Ishikawa (cell line): ENCODE measurements around the gene POLDIP2.

Experiments used
- CEBPB ChIP-seq: IDR thresholded peaks from 2 replicates; pipeline ENCODE4 v1.6.1; 2012
- CREB1 ChIP-seq: IDR thresholded peaks from 2 replicates; pipeline ENCODE4 v1.6.1; 2012; ENCODE audit warnings: low read depth
- EGR1 ChIP-seq: IDR thresholded peaks from 2 replicates; pipeline ENCODE4 v1.6.1; 2012
- EP300 ChIP-seq: IDR thresholded peaks from 2 replicates; pipeline ENCODE4 v1.6.1; 2012; ENCODE audit warnings: borderline replicate concordance
- FOXM1 ChIP-seq: IDR thresholded peaks from 2 replicates; pipeline ENCODE4 v1.6.1; 2012; ENCODE audit warnings: low read depth, borderline replicate concordance
- NFIC ChIP-seq: IDR thresholded peaks from 2 replicates; pipeline ENCODE4 v1.6.1; 2012
- RAD21 ChIP-seq: IDR thresholded peaks from 2 replicates; pipeline ENCODE4 v1.6.1; 2012; ENCODE audit warnings: low read depth
- TAF1 ChIP-seq: IDR thresholded peaks from 2 replicates; pipeline ENCODE4 v1.6.1; 2012; ENCODE audit warnings: low read depth, mild to moderate bottlenecking
- TCF12 ChIP-seq: IDR thresholded peaks from 2 replicates; pipeline ENCODE4 v1.6.1; 2012; ENCODE audit warnings: low read depth
- TEAD4 ChIP-seq: IDR thresholded peaks from 2 replicates; pipeline ENCODE4 v1.6.1; 2012
- YY1 ChIP-seq: IDR thresholded peaks from 2 replicates; pipeline ENCODE4 v1.6.1; 2012; ENCODE audit warnings: low read depth
- ZBTB7A ChIP-seq: IDR thresholded peaks from 2 replicates; pipeline ENCODE4 v1.6.1; 2012; ENCODE audit warnings: low read depth
- TF ChIP-seq, protein P1 (sequence below): IDR thresholded peaks from 2 replicates; pipeline ENCODE4 v1.6.1; 2012
- TF ChIP-seq, protein P2 (sequence below): IDR thresholded peaks from 2 replicates; pipeline ENCODE4 v1.6.1; 2012
- TF ChIP-seq, protein P3 (sequence below): IDR thresholded peaks from 2 replicates; pipeline ENCODE4 v1.6.1; 2012; ENCODE audit warnings: low read depth, mild to moderate bottlenecking

The POLDIP2 gene

DNA sequence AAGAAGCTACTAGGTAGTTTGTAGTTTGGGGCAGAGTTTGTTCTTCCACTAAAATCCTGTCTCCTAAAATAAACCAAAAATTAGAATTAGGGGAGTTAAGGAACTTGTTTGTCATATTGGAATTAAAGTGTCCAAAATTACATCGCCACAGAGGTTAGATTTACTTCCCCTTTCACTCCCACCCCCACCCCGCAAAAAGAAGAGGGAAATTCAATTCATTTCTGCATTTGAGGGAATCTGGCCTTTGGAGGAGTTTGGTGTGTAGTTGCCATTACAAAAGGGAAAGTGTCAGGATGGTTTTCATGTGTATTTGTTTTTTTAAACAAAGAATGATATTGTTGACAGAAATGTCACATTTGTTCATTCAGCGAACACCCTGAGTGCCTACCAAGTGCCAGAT is 32.5 kb downstream of the POLDIP2 start:
- TF ChIP-seq, protein P1, sequence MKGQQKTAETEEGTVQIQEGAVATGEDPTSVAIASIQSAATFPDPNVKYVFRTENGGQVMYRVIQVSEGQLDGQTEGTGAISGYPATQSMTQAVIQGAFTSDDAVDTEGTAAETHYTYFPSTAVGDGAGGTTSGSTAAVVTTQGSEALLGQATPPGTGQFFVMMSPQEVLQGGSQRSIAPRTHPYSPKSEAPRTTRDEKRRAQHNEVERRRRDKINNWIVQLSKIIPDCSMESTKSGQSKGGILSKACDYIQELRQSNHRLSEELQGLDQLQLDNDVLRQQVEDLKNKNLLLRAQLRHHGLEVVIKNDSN = no peak
- TF ChIP-seq, protein P2, sequence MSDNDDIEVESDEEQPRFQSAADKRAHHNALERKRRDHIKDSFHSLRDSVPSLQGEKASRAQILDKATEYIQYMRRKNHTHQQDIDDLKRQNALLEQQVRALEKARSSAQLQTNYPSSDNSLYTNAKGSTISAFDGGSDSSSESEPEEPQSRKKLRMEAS = no peak
- TF ChIP-seq YY1 (no peak), TAF1 (no peak), TCF12 (no peak), CEBPB (no peak), NFIC (no peak), RAD21 (no peak), EP300 (no peak), EGR1 (no peak), FOXM1 (no peak), TEAD4 (no peak), ZBTB7A (no peak), CREB1 (no peak)
- TF ChIP-seq, protein P3, sequence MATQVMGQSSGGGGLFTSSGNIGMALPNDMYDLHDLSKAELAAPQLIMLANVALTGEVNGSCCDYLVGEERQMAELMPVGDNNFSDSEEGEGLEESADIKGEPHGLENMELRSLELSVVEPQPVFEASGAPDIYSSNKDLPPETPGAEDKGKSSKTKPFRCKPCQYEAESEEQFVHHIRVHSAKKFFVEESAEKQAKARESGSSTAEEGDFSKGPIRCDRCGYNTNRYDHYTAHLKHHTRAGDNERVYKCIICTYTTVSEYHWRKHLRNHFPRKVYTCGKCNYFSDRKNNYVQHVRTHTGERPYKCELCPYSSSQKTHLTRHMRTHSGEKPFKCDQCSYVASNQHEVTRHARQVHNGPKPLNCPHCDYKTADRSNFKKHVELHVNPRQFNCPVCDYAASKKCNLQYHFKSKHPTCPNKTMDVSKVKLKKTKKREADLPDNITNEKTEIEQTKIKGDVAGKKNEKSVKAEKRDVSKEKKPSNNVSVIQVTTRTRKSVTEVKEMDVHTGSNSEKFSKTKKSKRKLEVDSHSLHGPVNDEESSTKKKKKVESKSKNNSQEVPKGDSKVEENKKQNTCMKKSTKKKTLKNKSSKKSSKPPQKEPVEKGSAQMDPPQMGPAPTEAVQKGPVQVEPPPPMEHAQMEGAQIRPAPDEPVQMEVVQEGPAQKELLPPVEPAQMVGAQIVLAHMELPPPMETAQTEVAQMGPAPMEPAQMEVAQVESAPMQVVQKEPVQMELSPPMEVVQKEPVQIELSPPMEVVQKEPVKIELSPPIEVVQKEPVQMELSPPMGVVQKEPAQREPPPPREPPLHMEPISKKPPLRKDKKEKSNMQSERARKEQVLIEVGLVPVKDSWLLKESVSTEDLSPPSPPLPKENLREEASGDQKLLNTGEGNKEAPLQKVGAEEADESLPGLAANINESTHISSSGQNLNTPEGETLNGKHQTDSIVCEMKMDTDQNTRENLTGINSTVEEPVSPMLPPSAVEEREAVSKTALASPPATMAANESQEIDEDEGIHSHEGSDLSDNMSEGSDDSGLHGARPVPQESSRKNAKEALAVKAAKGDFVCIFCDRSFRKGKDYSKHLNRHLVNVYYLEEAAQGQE = no peak

DNA sequence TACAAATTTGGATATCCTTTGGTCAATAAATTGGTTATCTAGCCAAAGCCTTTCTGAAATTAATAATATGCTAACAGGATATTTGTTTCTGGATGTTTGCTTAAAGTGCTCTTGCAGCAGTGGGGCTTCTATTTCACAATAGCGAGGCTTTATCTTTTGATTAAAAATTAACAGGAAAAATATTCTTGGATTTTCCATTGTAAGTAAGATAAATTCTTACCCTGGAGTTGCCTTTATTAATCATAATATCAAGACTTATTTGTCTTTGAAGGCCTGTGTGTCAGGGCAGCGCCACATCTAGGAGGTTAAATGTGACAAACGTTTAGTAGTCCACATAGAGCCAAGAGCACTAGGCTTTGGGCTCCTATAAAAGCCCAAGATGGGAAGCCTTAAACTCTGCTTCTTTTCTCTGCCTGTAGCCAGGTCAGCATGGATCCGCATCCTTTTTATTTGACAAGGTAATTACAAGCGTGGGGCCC is 33.0 kb downstream of the POLDIP2 start:
- TF ChIP-seq EGR1 (no peak), CEBPB (no peak), TEAD4 (no peak), RAD21 (no peak), TCF12 (no peak), CREB1 (no peak), FOXM1 (no peak), EP300 (no peak), YY1 (no peak), NFIC (no peak), TAF1 (no peak), ZBTB7A (no peak)
- TF ChIP-seq, protein P3 = no peak
- TF ChIP-seq, protein P2 = no peak
- TF ChIP-seq, protein P1 = no peak

DNA sequence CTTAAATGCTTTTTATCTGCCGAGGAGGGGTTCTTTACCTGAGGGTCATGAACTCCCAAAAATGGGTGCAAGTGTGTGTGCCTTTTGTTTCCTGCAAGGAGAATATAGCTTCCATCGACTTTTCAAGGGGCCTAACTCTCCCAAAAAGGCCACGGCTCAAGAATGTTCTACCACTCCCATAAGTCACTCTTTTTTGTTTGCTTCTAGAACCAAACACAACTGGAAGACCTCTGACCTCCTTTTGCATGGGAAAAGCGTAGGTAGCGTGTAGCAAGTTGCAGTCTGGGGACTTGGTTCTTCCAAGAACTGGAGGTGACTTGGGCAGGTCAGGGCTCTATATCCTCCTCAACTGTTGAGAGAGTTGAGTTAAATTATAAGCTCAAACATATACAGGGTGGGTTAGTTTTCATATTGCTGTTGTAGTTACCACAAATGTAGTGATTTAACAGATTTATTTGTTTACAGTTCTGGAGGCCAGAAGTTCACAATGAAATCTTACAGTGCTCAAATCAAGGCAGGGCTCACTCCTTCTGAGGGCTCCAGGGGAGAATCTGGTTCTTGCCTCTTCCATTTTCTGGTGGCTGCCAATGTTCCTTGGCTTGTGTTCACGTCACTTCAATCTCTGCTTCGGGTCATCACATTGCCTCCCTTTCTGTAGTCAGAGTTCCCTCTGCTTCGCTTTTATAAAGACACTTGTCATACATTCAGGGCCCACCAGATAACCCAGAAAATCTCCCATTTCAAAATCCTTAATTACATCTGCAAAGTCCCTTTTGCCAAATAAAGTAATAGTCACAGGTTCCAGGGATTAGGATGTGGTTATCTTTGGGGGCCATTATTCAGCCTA is 36.9 kb downstream of the POLDIP2 start:
- TF ChIP-seq YY1 = no peak
- TF ChIP-seq RAD21 = no peak
- TF ChIP-seq TCF12 = no peak
- no peak for TF ChIP-seq CREB1
- no peak for TF ChIP-seq EP300
- no peak for TF ChIP-seq FOXM1
- no peak for TF ChIP-seq NFIC
- no peak for TF ChIP-seq TEAD4
- no peak for TF ChIP-seq ZBTB7A
- TF ChIP-seq TAF1 = no peak
- no peak for TF ChIP-seq CEBPB
- no peak for TF ChIP-seq EGR1
- TF ChIP-seq, protein P2 = no peak

DNA sequence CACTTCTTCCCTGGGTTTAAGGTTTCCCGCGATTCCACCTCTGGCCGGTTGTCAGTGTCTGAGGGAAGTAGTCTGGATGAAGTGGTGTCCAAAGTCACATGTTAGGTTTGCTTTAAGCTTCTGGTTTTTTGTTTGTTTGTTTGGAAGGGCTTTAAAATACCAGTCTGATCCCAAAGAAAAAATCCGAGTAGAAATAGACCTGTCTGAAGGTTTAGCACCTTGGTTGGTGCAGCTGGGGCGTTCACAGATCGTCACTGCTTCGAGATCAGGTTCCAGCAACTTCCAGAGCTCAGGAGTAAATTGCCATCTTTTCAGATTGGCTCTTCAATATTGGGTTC is 37.8 kb downstream of the POLDIP2 start:
- TF ChIP-seq, protein P1 = no peak
- no peak for TF ChIP-seq ZBTB7A
- no peak for TF ChIP-seq CEBPB
- TF ChIP-seq TCF12 = no peak
- TF ChIP-seq EGR1 = no peak
- TF ChIP-seq RAD21 = no peak
